Astrocyte of the cerebellum (primary cell): ENCODE data around the gene DNAJC27.

Source experiments
- DNase-seq: peaks from one replicate; pipeline ENCODE4 v3.0.0-alpha.2; 2011; ENCODE audit warnings: low read depth
- H3K4me3 ChIP-seq: 2 replicates; pipeline ENCODE4 v1.5.1; 2011; ENCODE audit warnings: mild to moderate bottlenecking, low read depth, low read length, moderate library complexity
- CTCF ChIP-seq: IDR thresholded peaks from 2 replicates; pipeline ENCODE4 v1.5.1; 2012; ENCODE audit warnings: low read length, low read depth, moderate library complexity, mild to moderate bottlenecking; ENCODE audit errors: missing control alignments
- in situ Hi-C: cut with HindIII; loops from 2 replicates; pipeline ENCODE4 v1.10.0; 2017; ENCODE audit warnings: low sequenced_read_pairs

DNAJC27 gene

GRCh38 chr2:24947561-24948157, 24.1 kb downstream of the DNAJC27 start:
- TF ChIP-seq CTCF, result no peak
- in situ Hi-C loops, result no loop called here
- no peak overlapping the region for H3K4me3 ChIP-seq
- no peak for DNase-seq

GRCh38 chr2:24945907-24946306, 25.8 kb downstream of the DNAJC27 start:
- no peak for DNase-seq
- no peak for TF ChIP-seq CTCF
- in situ Hi-C loops, result no loop called here
- H3K4me3 ChIP-seq, result no peak overlapping the region

GRCh38 chr2:24943427-24944053, 28.2 kb downstream of the DNAJC27 start:
- TF ChIP-seq CTCF, result no peak
- in situ Hi-C loops, result no loop called here
- no peak overlapping the region for H3K4me3 ChIP-seq

GRCh38 chr2:24939353-24939752, 32.4 kb downstream of the DNAJC27 start:
- in situ Hi-C loops, result no loop called here
- no peak for DNase-seq
- TF ChIP-seq CTCF, result no peak
- no peak overlapping the region for H3K4me3 ChIP-seq

More at GRCh38 chr2:24943427-24944053, 28.2 kb downstream of the DNAJC27 start:
- no peak for DNase-seq

- in situ Hi-C loops, result no loop called here
- no peak for TF ChIP-seq CTCF
- H3K4me3 ChIP-seq, result no peak overlapping the region
These were observed 34.5 kb downstream of the DNAJC27 start for GRCh38 chr2:24937236-24937635.

GRCh38 chr2:24935145-24935544, 36.6 kb downstream of the DNAJC27 start:
- in situ Hi-C loops, result no loop called here
- no peak for TF ChIP-seq CTCF
- no peak for DNase-seq
- H3K4me3 ChIP-seq, result no peak overlapping the region

More at GRCh38 chr2:24937236-24937635, 34.5 kb downstream of the DNAJC27 start:
- no peak for DNase-seq
